Measurements from ENCODE around the gene INSL3.

DNA sequence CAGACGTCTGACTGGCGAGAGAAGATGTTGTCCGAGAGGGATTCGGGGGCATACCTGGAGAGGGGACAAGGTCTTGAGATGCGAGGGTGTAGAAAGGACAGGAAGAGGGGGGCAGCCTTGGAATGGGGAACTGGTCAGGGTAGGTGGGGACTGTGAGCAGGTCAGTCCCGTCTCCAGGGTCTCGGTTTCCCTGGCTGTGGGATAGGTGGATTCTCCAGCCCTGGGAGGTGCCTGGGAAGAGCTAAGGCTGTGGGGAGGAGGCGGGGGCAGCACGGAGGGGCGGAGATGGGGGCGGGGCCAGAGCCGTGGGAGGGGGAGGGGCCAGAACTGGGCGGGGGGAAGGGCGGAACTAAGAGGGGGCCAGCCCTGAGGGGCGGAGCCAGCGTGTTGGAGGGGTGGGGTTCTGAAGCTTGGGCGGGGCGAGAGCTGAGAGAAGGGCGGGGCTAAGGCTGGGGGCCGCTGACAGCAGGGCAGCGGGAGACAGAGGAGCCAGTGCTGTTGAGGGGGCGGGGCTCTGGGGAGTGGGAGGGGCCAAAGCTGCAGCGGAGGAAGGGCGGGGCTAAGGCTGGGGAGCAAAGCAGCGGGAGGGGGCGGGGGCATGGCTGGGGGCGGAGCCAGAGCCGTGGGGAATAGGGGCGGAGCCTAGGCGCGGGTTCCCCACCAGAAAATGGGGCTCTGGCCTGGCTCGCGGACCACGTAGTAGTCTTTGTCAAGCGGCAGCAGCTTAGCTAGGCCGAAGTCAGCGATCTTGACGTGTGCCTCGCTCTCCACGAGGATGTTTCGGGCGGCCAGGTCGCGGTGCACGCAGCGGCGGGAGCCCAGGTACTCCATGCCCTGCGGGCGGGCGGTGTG is 9.5 kb upstream of the INSL3 start:
- no peak for TF ChIP-seq TCF7L2 (IDR thresholded peaks at IDR 0.05; ENCODE audit: low read depth, low read length)
- TF ChIP-seq CTCF (IDR thresholded peaks at IDR 0.05), result no peak
- TF ChIP-seq POLR2AphosphoS5 (IDR thresholded peaks at IDR 0.05; ENCODE audit: low read depth, low read length), result no peak
- no peak for TF ChIP-seq REST (IDR thresholded peaks at IDR 0.05; ENCODE audit: insufficient read depth in 1 of 2, low read depth in 2 of 2, low read length in 1 of 2)
